DMS114 treated with DMSO at 0.1 percent for 48 hours (cell line): Measurements from ENCODE around the gene STON1.
"Not testable (repeated sequence)": the region's sequence is repeated elsewhere in the genome, so short reads cannot be mapped to it uniquely, and the experiment has no call there.

ENCODE experiments used
- DNase-seq: peaks from one replicate; lab custom pipeline; 2025; ENCODE audit not compliant: unreplicated experiment; lab: John Stamatoyannopoulos, UW

STON1 gene

DNA sequence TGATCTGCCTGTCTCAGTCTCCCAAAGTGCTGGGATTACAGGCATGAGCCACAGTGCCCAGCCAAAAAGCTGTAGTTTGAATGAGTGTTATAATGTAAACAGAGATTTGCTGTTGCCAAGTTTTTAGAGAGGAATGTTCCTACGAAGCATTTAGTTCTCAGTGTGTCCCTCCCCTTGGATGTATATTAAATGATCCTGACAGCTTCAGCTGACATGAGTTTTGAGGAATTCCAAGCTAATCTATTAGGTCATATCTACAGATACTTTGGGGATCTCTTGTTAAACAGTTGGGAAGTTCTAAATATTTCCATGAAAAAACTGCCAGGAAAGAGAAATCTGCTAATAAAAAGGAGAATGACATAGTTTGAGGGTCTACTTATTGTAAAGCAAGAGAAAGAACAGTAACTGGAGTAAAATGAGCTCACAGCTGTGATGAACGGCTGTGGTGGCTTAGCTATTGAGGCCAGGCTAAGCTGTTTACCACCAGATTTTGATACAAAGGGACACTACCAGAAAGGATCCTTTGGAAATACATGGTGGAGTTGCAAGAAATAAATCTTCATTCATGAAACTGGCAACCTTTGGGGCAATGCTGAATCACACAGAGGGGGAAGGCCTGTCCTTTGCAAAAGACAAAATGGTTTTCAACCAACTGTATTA lies 2.6 kb upstream of the STON1 start:
- DNase-seq: no peak

GRCh38 chr2:48528431-48528830 lies 1.5 kb upstream of the STON1 start:
- no peak for DNase-seq

GRCh38 chr2:48529194-48529593 lies 760 bp upstream of the STON1 start:
- DNase-seq: no peak

GRCh38 chr2:48529676-48530032 lies 300 bp upstream of the STON1 start:
- no peak for DNase-seq

DNA sequence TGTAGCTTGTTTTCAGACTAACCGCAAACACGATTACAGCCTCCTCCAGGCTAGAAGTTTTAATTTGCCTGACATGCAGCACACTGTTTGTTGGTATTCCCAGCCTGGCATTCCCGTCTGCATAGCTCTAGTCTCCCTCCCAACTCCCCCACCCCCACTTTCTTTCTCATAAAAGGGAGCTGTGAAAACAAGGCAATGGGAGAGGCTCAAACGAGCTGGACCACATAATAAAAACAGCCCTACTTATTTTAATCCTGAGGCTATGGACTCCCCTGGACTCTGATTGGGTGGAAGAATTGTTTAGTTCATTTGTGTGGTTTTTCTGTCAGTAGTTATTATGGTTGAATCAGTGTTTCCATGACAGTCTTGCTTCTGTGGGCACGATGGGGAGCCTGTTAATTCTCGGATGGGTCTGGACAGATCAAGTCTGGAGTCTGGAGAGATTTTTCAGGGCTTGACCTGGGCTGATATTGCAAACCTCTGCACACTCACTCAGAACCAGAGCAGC lies 1.2 kb downstream of the STON1 start:
- DNase-seq: no peak

DNA sequence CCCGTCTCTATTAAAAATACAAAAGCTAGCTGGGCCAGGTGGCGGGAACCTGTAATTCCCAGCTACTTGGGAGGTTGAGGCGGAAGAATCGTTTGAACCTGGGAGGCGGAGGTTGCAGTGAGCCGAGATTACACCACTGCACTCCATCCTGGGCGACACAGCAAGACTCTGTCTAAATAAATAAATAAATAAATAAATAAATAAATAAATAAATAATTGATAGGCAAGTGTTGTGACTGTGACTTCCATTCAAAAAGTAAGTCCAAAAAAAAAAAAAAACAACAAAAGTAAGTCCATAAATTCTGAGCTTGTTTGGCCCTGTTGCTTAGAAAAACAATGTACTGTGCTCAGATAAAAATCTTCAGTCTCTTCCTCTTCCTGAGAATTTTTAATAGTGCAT lies 2.2 kb downstream of the STON1 start:
- no peak for DNase-seq

DNA sequence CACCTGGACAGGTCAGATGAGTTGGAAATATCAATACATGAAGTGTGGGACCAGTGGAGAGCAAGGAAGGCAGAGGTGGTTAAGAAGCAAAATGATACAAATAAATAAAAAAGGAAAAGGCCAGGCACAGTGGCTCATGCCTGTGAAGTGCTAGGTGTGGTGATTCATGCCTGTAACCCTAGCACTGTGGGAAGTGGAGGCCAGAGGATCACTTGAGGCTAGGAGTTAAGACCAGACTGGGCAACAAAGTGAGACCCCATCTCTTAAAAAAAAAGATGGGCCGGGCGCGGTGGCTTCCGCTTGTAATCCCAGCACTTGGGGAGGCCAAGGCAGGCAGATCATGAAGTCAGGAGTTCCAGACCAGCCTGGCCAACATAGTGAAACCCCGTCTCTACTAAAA lies 2.9 kb downstream of the STON1 start:
- no peak for DNase-seq

DNA sequence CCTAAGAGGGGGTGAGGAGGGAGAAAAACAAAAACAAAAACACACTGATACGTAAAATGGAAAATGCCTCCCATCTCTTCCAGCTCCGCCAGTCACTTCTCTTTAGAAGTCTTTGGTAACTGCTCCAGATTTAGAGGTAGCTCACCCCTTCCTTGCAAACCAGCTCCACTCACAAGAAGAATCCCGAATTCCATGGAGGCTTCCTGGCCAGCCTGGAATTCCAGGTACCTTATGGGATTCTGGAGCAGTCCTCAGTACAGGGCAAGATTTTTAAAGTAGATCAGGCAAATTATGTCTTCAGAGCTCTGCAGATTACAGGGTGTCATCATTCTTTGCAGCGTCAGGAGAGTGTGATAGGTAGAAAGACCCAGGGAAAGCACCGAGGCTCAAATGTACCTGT lies 4.8 kb downstream of the STON1 start:
- DNase-seq: no peak

GRCh38 chr2:48540237-48540935 lies 10.4 kb downstream of the STON1 start:
- no peak for DNase-seq

DNA sequence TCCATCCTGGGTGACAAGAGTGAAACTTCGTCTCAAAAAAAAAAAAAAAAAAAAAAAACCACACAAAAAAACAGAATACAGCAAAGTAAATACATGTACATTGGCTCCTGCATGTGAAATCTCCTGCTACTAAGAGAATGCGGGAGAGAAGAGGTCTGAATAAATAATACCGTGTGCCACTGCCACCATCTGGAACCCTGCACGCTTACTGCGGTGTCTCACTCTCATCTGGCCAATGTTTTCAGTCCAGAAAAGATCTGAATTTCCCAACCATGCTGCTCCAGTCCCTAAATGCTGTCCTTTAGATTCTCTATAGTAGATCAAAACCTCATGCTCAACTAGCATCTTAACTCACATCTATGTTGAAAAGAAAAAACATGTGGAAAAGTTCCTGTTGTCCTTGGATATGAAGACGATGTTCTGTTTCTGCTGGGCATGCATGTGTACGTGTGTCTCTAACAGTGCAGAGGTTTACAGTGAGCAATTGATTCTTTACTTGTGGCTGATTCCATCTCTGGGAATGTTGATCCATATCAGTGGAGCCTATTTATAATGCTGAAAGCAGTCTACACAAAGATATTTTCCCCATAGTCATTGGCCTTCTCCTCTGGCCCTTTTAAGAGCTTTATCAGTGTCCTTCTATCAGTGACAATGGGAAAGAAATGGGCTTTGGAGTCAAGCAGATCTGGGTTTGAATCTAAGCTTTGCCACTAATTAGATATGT lies 11.9 kb downstream of the STON1 start:
- DNase-seq: no peak

GRCh38 chr2:48543895-48544294 lies 13.9 kb downstream of the STON1 start:
- no peak for DNase-seq

DNA sequence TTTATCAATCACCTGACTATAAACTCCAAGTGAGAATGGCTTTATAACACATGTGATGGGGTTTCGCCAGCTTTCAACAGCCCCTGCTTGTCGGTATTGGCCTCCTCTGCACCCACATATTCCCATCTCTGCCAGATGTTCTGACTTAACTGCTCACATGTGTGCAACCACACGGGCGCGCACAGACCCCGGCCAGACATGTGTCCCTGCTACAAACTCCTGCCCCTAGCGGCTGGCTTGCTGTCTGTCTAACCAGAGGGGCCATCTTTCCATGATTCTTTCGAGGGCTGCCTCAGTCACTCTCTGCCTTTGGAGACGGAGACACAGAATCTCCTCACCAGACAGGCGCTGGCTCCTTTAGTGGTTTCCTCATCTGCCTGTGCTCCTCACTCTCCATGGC lies 15.3 kb downstream of the STON1 start:
- no peak for DNase-seq

- no peak for DNase-seq
Measured at GRCh38 chr2:48548840-48549239, 18.9 kb downstream of the STON1 start.

- DNase-seq: no peak
Measured at GRCh38 chr2:48549972-48550371, 20.0 kb downstream of the STON1 start.

DNA sequence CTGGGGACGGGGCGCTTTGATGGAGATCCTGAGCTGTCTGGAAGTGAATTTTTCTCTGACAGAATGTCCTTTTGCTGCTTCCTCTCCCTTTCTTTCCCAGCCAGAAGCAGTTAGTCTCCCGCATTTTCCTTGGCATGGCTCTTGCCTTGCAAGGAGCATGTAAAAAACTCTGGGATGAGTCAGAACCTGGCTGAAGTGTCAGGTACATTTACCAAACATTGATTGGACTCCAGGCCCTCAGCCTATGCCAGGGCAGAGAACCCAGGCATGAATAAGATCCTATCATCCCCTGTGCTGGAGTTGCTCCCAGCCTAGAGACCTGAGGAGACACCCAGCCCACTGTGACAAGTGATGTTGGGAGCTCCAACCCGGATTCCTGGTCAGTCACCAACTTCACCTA lies 21.6 kb downstream of the STON1 start:
- DNase-seq: no peak

- DNase-seq: not testable (repeated sequence)
Measured at GRCh38 chr2:48555071-48555470, 25.1 kb downstream of the STON1 start.

DNA sequence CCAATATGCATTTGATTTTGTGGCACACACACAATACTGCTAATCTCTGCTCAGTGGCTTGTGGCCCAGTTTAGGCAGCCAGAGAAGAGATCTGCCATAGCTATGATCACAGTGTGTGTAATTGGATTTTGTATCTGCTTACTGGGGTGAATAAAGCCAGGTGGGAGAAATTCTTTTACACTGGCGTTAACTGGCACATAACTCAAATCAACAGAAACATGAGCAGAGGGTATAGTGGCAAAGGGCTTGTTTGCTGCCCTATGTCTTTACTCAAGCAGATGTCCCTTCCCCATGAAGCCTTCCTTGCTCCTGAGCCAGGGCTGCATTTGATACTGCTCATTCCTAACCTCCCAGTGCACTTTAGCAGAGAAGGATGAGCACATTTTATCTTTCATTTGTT lies 28.5 kb downstream of the STON1 start:
- DNase-seq: no peak

GRCh38 chr2:48560546-48561209 lies 30.7 kb downstream of the STON1 start:
- no peak for DNase-seq

GRCh38 chr2:48562281-48562680 lies 32.3 kb downstream of the STON1 start:
- no peak for DNase-seq

- DNase-seq: peak; percentile 4
Measured at GRCh38 chr2:48566592-48567310, 36.8 kb downstream of the STON1 start.

GRCh38 chr2:48567671-48568070 lies 37.7 kb downstream of the STON1 start:
- DNase-seq: no peak
